H1 (cell line): ENCODE data around the gene ATL3. TPM values are rescaled to one million over a fixed set of nuclear protein-coding genes. Genes with fewer than 3 reads are reported as not detected.

Experiments
- CTCF ChIA-PET: fragments of 300-600 bp; sonication (Branson Sonifier 250); formaldehyde crosslinking; loops from one replicate; lab custom pipeline; 2021; ENCODE audit not compliant: partially characterized antibody; lab: Charles Lee
- POLR2A ChIA-PET: fragments of 300-600 bp; sonication (Branson Sonifier 250); formaldehyde crosslinking; loops from one replicate; lab custom pipeline; 2021; ENCODE audit warnings: inconsistent platforms; ENCODE audit not compliant: partially characterized antibody; lab: Charles Lee
- DNase-seq, 2 experiments: peaks; one replicate each; pipeline versions ENCODE4 v3.0.0 to v3.0.0-alpha.2; 2010 to 2022; ENCODE audit warnings: low spot score in 2 of 2, low read depth in 1 of 2, mixed read lengths in 1 of 2
- FAIRE-seq: peaks from 2 replicates; lab custom pipeline; 2011; peaks lifted over from hg19 to GRCh38; lab: Jason Lieb, UNC
- H2AFZ ChIP-seq: 2 replicates; pipeline ENCODE4 v1.8.1; 2012; ENCODE audit warnings: low read length, inconsistent platforms
- H2AK5ac ChIP-seq: 2 replicates; pipeline ENCODE4 v1.6.1; 2013; ENCODE audit warnings: low read depth, low read length
- H2BK120ac ChIP-seq: replicated peaks from 2 replicates; pipeline ENCODE3; 2013; ENCODE audit warnings: low read depth, low read length, inconsistent platforms
- H2BK12ac ChIP-seq: 2 replicates; pipeline ENCODE4 v1.6.1; 2013; ENCODE audit warnings: low read depth, low read length
- H2BK15ac ChIP-seq: 2 replicates; pipeline ENCODE4 v1.6.1; 2013; ENCODE audit warnings: low read length
- H2BK20ac ChIP-seq: 2 replicates; pipeline ENCODE4 v1.6.1; 2013; ENCODE audit warnings: low read length
- H2BK5ac ChIP-seq: 2 replicates; pipeline ENCODE4 v1.6.1; 2013; ENCODE audit warnings: low read depth, low read length
- H3K14ac ChIP-seq: 2 replicates; pipeline ENCODE4 v1.6.1; 2013; ENCODE audit warnings: inconsistent platforms; ENCODE audit not compliant: insufficient read length
- H3K18ac ChIP-seq: 2 replicates; pipeline ENCODE4 v1.6.1; 2013; ENCODE audit warnings: low read length; ENCODE audit errors: extremely low read depth
- H3K23ac ChIP-seq: 2 replicates; pipeline ENCODE4 v1.6.1; 2013; ENCODE audit warnings: inconsistent platforms; ENCODE audit not compliant: insufficient read length
- H3K23me2 ChIP-seq: 2 replicates; pipeline ENCODE4 v1.6.1; 2013; ENCODE audit warnings: low read depth, low read length
- H3K27ac ChIP-seq: 2 replicates; pipeline ENCODE4 v1.6.1; 2011; ENCODE audit warnings: low read depth, low read length, inconsistent platforms
- H3K27me3 ChIP-seq, 4 experiments: replicated peaks in 1 of 4; 1 replicate in 1 of 4; 2 replicates in 3 of 4; pipeline versions ENCODE4 v1.6.1 to v1.8.1; 2011 to 2013; ENCODE audit warnings: low read length in 3 of 4, mild to moderate bottlenecking in 3 of 4, inconsistent platforms in 2 of 4, mixed read lengths in 2 of 4, moderate library complexity in 1 of 4; ENCODE audit not compliant: control insufficient read depth in 3 of 4, insufficient read depth in 3 of 4; ENCODE audit errors: extremely low read depth in 1 of 4
- H3K36me3 ChIP-seq, 4 experiments: 2 replicates each; pipeline versions ENCODE4 v1.6.1 to v1.8.1; 2011 to 2013; ENCODE audit warnings: mild to moderate bottlenecking in 4 of 4, low read length in 3 of 4, moderate library complexity in 2 of 4, control low read depth in 1 of 4, inconsistent platforms in 1 of 4; ENCODE audit not compliant: insufficient read depth in 4 of 4, control insufficient read depth in 2 of 4
- H3K4ac ChIP-seq: replicated peaks from 2 replicates; pipeline ENCODE3; 2013; ENCODE audit warnings: low read length, low read depth, mixed read lengths, inconsistent platforms; ENCODE audit not compliant: insufficient read length
- H3K4me1 ChIP-seq, 4 experiments: replicated peaks in 1 of 4; 1 replicate in 1 of 4; 2 replicates in 3 of 4; pipeline versions ENCODE4 v1.6.1 to v1.8.1; 2011 to 2013; ENCODE audit warnings: low read length in 3 of 4, inconsistent platforms in 2 of 4, mixed read lengths in 1 of 4; ENCODE audit not compliant: insufficient read depth in 4 of 4, control insufficient read depth in 3 of 4
- H3K4me2 ChIP-seq, 2 experiments: 2 replicates each; pipeline versions ENCODE4 v1.6.1 to v1.8.1; 2011 to 2013; ENCODE audit warnings: low read depth in 2 of 2, low read length in 2 of 2, control low read depth in 1 of 2, inconsistent platforms in 1 of 2, mild to moderate bottlenecking in 1 of 2; ENCODE audit not compliant: insufficient read depth in 1 of 2
- H3K4me3 ChIP-seq, 4 experiments: fragments of 200-600, 300-600 bp in 1 of 4; sonication (generic), shearing (Covaris generic), sonication (Bioruptor Twin) in 1 of 4; 2 replicates each; pipeline versions ENCODE4 v1.5.1 to v1.8.1; 2011 to 2016; ENCODE audit warnings: low read length in 4 of 4, low read depth in 3 of 4, control low read depth in 2 of 4, inconsistent platforms in 2 of 4, mild to moderate bottlenecking in 2 of 4, mixed read lengths in 1 of 4, moderate library complexity in 1 of 4; ENCODE audit not compliant: insufficient read depth in 2 of 4; ENCODE audit errors: extremely low read depth in 1 of 4
- H3K56ac ChIP-seq: replicated peaks from 2 replicates; pipeline ENCODE3; 2013; ENCODE audit warnings: low read depth, mild to moderate bottlenecking, mixed read lengths, low read length, inconsistent platforms; ENCODE audit not compliant: insufficient read length
- H3K79me1 ChIP-seq: 2 replicates; pipeline ENCODE4 v1.6.1; 2013; ENCODE audit warnings: low read depth, low read length, control low read depth
- H3K79me2 ChIP-seq, 2 experiments: 2 replicates each; pipeline versions ENCODE4 v1.6.1 to v1.8.1; 2012 to 2013; ENCODE audit warnings: low read length in 2 of 2, mild to moderate bottlenecking in 2 of 2, inconsistent platforms in 1 of 2; ENCODE audit not compliant: insufficient read depth in 2 of 2, control insufficient read depth in 1 of 2
- H3K9ac ChIP-seq, 4 experiments: replicated peaks in 1 of 4; 1 replicate in 1 of 4; 2 replicates in 3 of 4; pipeline versions ENCODE4 v1.6.1 to v1.8.1; 2011 to 2013; ENCODE audit warnings: low read depth in 3 of 4, low read length in 3 of 4, control low read depth in 2 of 4, mild to moderate bottlenecking in 2 of 4, moderate library complexity in 2 of 4, inconsistent platforms in 1 of 4; ENCODE audit errors: extremely low read depth in 1 of 4
- H3K9me3 ChIP-seq, 2 experiments: 2 replicates each; pipeline versions ENCODE4 v1.6.1 to v1.8.1; 2012 to 2013; ENCODE audit warnings: mild to moderate bottlenecking in 2 of 2, moderate library complexity in 2 of 2, control low read depth in 1 of 2, inconsistent platforms in 1 of 2, low read depth in 1 of 2, low read length in 1 of 2, mixed read lengths in 1 of 2; ENCODE audit not compliant: insufficient read depth in 2 of 2
- H4K20me1 ChIP-seq, 2 experiments: replicated peaks in 1 of 2; 2 replicates each; pipeline versions ENCODE3 to v1.8.1; 2011 to 2013; ENCODE audit warnings: inconsistent platforms in 2 of 2, low read length in 2 of 2, mild to moderate bottlenecking in 1 of 2; ENCODE audit not compliant: insufficient read depth in 2 of 2, control insufficient read depth in 1 of 2
- H4K5ac ChIP-seq: 2 replicates; pipeline ENCODE4 v1.6.1; 2013; ENCODE audit warnings: low read length, low read depth, mixed read lengths, inconsistent platforms; ENCODE audit not compliant: insufficient read length
- H4K8ac ChIP-seq: 2 replicates; pipeline ENCODE4 v1.8.0; 2013; ENCODE audit warnings: mild to moderate bottlenecking, moderate library complexity, low read length, inconsistent platforms; ENCODE audit not compliant: insufficient read depth; ENCODE audit errors: extremely low read depth
- H4K91ac ChIP-seq: replicated peaks from 2 replicates; pipeline ENCODE3; 2013; ENCODE audit warnings: low read length, mixed read lengths, inconsistent platforms; ENCODE audit not compliant: insufficient read length
- ASH2L ChIP-seq: fragments of 200-600, 300-600 bp; sonication (generic); IDR thresholded peaks from one replicate; pipeline ENCODE4 v1.7.1; 2017; ENCODE audit warnings: low read length
- E2F6 ChIP-seq: IDR thresholded peaks from 2 replicates; pipeline ENCODE4 v1.6.1; 2012; ENCODE audit warnings: inconsistent platforms
- EZH2 ChIP-seq: fragments of 200-600 bp; sonication (generic); IDR thresholded peaks from 2 replicates; pipeline ENCODE4 v1.7.1; 2012; ENCODE audit warnings: low read depth, mild to moderate bottlenecking, moderate library complexity, low read length, inconsistent platforms; ENCODE audit not compliant: severe bottlenecking
- JUN ChIP-seq: IDR thresholded peaks from 2 replicates; pipeline ENCODE4 v1.6.1; 2011; ENCODE audit warnings: low read depth, mild to moderate bottlenecking, improper control_type of control experiment, low read length
- JUND ChIP-seq: IDR thresholded peaks from 2 replicates; pipeline ENCODE4 v1.6.1; 2011; ENCODE audit warnings: mild to moderate bottlenecking, improper control_type of control experiment, low read length
- KDM4A ChIP-seq: IDR thresholded peaks from one replicate; pipeline ENCODE4 v1.7.1; 2012; ENCODE audit warnings: low read depth, mild to moderate bottlenecking, moderate library complexity, low read length, inconsistent platforms; ENCODE audit not compliant: severe bottlenecking
- POLR2A ChIP-seq, 2 experiments: IDR thresholded peaks; 1 replicate in 1 of 2; 2 replicates in 1 of 2; pipeline ENCODE4 v1.6.1; 2011; ENCODE audit warnings: low read depth in 2 of 2, low read length in 2 of 2, mild to moderate bottlenecking in 2 of 2; ENCODE audit errors: control extremely low read depth in 1 of 2
- POU5F1 ChIP-seq: IDR thresholded peaks from 2 replicates; pipeline ENCODE4 v1.6.1; 2011; ENCODE audit warnings: low read depth, mild to moderate bottlenecking, low read length, moderate library complexity
- RBBP5 ChIP-seq: IDR thresholded peaks from 2 replicates; pipeline ENCODE4 v1.7.1; 2012; ENCODE audit warnings: low read depth, mild to moderate bottlenecking, inconsistent platforms, low read length, moderate library complexity, borderline replicate concordance
- SP1 ChIP-seq: IDR thresholded peaks from 2 replicates; pipeline ENCODE4 v1.6.1; 2011; ENCODE audit warnings: low read depth, low read length
- TAF1 ChIP-seq: IDR thresholded peaks from 2 replicates; pipeline ENCODE4 v1.6.1; 2011; ENCODE audit warnings: mild to moderate bottlenecking, low read depth, low read length
- TAF7 ChIP-seq: optimal IDR thresholded peaks from 2 replicates; pipeline ENCODE3; 2011; ENCODE audit warnings: low read depth, mild to moderate bottlenecking, inconsistent platforms, low read length, moderate library complexity, borderline replicate concordance
- WGBS, 2 experiments: shearing (Covaris generic) in 1 of 2; methylation state at CpG; one replicate each; pipeline versions ENCODE4 v1.1.6 to v1.1.7; 2013 to 2015; ENCODE audit warnings: low lambda C conversion rate in 2 of 2, mixed read lengths in 2 of 2, inconsistent platforms in 1 of 2, low coverage in 1 of 2, missing lambda C conversion rate in 1 of 2; ENCODE audit not compliant: insufficient replicate concordance in 2 of 2, insufficient coverage in 1 of 2, insufficient read length in 1 of 2; ENCODE audit errors: extremely low coverage in 1 of 2, missing lambda C conversion rate in 1 of 2; 5-methylcytosine and 5-hydroxymethylcytosine counted together
- polyA plus RNA-seq, 7 experiments: library from polyadenylated mRNA; depleted of rRNA in 3 of 7; stranded (reverse) in 5 of 7; unstranded in 2 of 7; fragments of >200 nt in 5 of 7; fragments of 200-250 nt in 2 of 7; gene quantifications; 1 replicate in 5 of 7; 2 replicates in 1 of 7; 4 replicates in 1 of 7; pipeline versions ENCODE4 v1.2.1 to v1.2.3, GENCODE V29; 2011 to 2013; ENCODE audit warnings: missing spikeins in 2 of 7, mixed read lengths in 2 of 7
- total RNA-seq: library from RNA; stranded (reverse); fragmentation: NEBNext Ultra II Directional; extraction: Animal tissue kit (Norgen Biotek cat#: 25700); gene quantifications from 2 replicates; pipeline ENCODE4 v1.2.1, GENCODE V29; 2021
- TF ChIP-seq, protein P1 (sequence below): IDR thresholded peaks from 2 replicates; pipeline ENCODE4 v1.6.1; 2011; ENCODE audit warnings: low read depth, mild to moderate bottlenecking, low read length; ENCODE audit not compliant: insufficient read depth

ATL3 gene
- total and polyA plus RNA-seq, 2 of the 8 experiments (the other 6 are each of a cell fraction or from before 2014, with no cell fraction given), result 7.8 to 24.5 TPM

DNA sequence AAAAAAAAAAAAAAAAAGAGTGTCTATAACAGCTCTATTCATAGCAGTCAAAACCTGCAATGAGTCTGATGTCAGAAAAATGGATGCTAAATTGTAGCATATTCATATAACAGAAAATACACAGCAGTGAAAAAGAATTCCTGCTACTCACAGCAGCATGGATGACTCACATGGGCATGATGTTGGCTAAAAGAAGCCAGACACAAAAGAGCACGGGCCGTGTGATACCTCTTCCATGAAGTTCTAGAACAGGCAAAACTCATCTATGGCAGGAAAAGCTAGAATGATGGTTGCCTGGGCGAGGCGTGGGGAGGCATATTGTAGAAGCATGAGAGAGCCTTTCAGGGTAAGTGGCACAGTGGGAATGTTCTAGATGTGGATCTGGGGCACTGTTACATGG lies 75.9 kb downstream of the ATL3 start:
- DNase-seq, result no peak
- Histone ChIP-seq H2BK5ac (no peak overlapping the region), H4K8ac (no peak overlapping the region), H4K5ac (no peak overlapping the region), H3K27ac (no peak overlapping the region), H4K91ac (no peak overlapping the region), H3K14ac (no peak overlapping the region), H2BK15ac (no peak overlapping the region), H3K27me3 (no peaks in the 10 kb centered on the region), H3K56ac (no peak overlapping the region), H3K79me2 (peaks cover 0 to 17% of the 10 kb centered on the region in 2 experiments; a peak in 2 of 4 replicates), H3K9me3 (peaks cover 0 to 2% of the 10 kb centered on the region in 2 experiments; a peak in 2 of 4 replicates), H2BK20ac (no peak overlapping the region), H3K23ac (no peak overlapping the region), H2AK5ac (no peak overlapping the region), H3K36me3 (peaks cover 0 to 37% (median 18%) of the 10 kb centered on the region in 4 experiments; a peak in 6 of 8 replicates), H2AFZ (no peak overlapping the region), H3K4ac (no peak overlapping the region), H3K4me2 (no peak overlapping the region), H3K79me1 (peaks cover 9% of the 10 kb centered on the region), H3K4me1 (0 out of 7 replicates have a peak, but pooled peaks cover 0 to 3% (median 0%) of the 10 kb centered on the region in 4 experiments), H3K18ac (no peak overlapping the region), H2BK120ac (no peak overlapping the region), H3K23me2 (no peaks in the 10 kb centered on the region), H2BK12ac (no peak overlapping the region), H4K20me1 (peaks cover 2 to 12% of the 10 kb centered on the region in 2 experiments), H3K9ac (no peak overlapping the region), H3K4me3 (no peak overlapping the region)
- 90% methylated on average over 4 of the region's 4 CpGs; no CpG with 5 or more reads in 1 of the 2 experiments for WGBS, 2 experiments
- CTCF ChIA-PET, result interaction anchor here (1.0 to 2.4 kb wide), 4 partner anchors 9 to 117 kb away, joined by 3 to 9 read pairs (median 6); partner anchors contain the start of gene PLAAT4
- FAIRE-seq, result no peak
- POLR2A ChIA-PET, result no interaction called here
- no peak for TF ChIP-seq SP1
- TF ChIP-seq EZH2, result no peak
- TF ChIP-seq JUN, result no peak
- no peak for TF ChIP-seq E2F6
- TF ChIP-seq POU5F1, result no peak
- no peak for TF ChIP-seq POLR2A (IDR thresholded peaks at IDR 0.05; ENCODE audit: control extremely low read depth in 1 of 2, low read depth in 2 of 2, low read length in 2 of 2)
- no peak for TF ChIP-seq ASH2L
- TF ChIP-seq KDM4A, result no peak
- no peak for TF ChIP-seq JUND
- no peak for TF ChIP-seq TAF7
- TF ChIP-seq RBBP5, result no peak
- TF ChIP-seq, protein P1, sequence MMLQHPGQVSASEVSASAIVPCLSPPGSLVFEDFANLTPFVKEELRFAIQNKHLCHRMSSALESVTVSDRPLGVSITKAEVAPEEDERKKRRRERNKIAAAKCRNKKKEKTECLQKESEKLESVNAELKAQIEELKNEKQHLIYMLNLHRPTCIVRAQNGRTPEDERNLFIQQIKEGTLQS, result no peak
- no peak for TF ChIP-seq TAF1
